Lower leg skin (tissue), 4 donors: ENCODE measurements around the gene ARHGAP11A. TPM values are rescaled to one million over a fixed set of nuclear protein-coding genes. Genes with fewer than 3 reads are reported as not detected.

Experiments used
- DNase-seq, 2 donors: peaks; one replicate each; pipeline ENCODE4 v3.0.0-alpha.2; 2019; ENCODE audit warnings: low spot score in 2 of 2
- H3K4me3 ChIP-seq: fragments of 200-600 bp; sonication (generic); 2 replicates; pipeline ENCODE4 v1.5.1; 2017; ENCODE audit warnings: mild to moderate bottlenecking, low read depth; ENCODE audit not compliant: poor library complexity, severe bottlenecking
- CTCF ChIP-seq, 3 donors: fragments of 450-650 bp; IDR thresholded peaks; one replicate each; pipeline ENCODE4 v1.5.1; 2016; ENCODE audit warnings: antibody characterized with exemption in 3 of 3, mild to moderate bottlenecking in 3 of 3, moderate library complexity in 2 of 3
- POLR2A ChIP-seq, 2 donors: fragments of 450-650 bp; IDR thresholded peaks; one replicate each; pipeline ENCODE4 v1.6.1; 2016 to 2017; ENCODE audit warnings: antibody characterized with exemption in 2 of 2, mild to moderate bottlenecking in 1 of 2, moderate library complexity in 1 of 2
- WGBS, 2 donors: methylation state at CpG; one replicate each; pipeline ENCODE4 v1.1.5; 2018; 5-methylcytosine and 5-hydroxymethylcytosine counted together
- intact Hi-C: fragments of 100-400 bp; cut with DNase I; formaldehyde crosslinking; loops from one replicate; pipeline ENCODE4 v1.15.0; 2023; ENCODE audit warnings: low total_unique reads
- total RNA-seq, 4 donors: library from RNA; depleted of rRNA; stranded (reverse); fragments of >200 nt; gene quantifications; one replicate each; pipeline ENCODE4 v1.1.0, GENCODE V29; 2016

The ARHGAP11A gene
- total RNA-seq, 4 donors from 2014 or later: 3.5 to 8.1 (median 4.7) TPM

GRCh38 chr15:32675466-32675865, 60.2 kb downstream of the ARHGAP11A start:
- intact Hi-C loops: no loop called here
- WGBS, 2 donors: 48% methylated on average over 6 of the region's 6 CpGs
- no peak overlapping the region for H3K4me3 ChIP-seq
- DNase-seq: no peak
- TF ChIP-seq POLR2A (IDR thresholded peaks at IDR 0.05) (no peak), CTCF (IDR thresholded peaks at IDR 0.05) (no peak)

- intact Hi-C loops: no loop called here
- H3K4me3 ChIP-seq: no peak overlapping the region
- WGBS, 2 donors: 39 to 43% methylated on average over 2 of the region's 2 CpGs
- no peak for DNase-seq
- no peak for TF ChIP-seq CTCF (IDR thresholded peaks at IDR 0.05)
- no peak for TF ChIP-seq POLR2A (IDR thresholded peaks at IDR 0.05)
Observed at GRCh38 chr15:32676169-32676568, 60.9 kb downstream of the ARHGAP11A start.

- intact Hi-C loops: no loop called here
- no peak for TF ChIP-seq CTCF (IDR thresholded peaks at IDR 0.05)
- TF ChIP-seq POLR2A (IDR thresholded peaks at IDR 0.05): no peak
- WGBS, 2 donors: 67 to 72% methylated on average over 5 of the region's 5 CpGs
- peak in 1 of 2 donors; percentile 27 for DNase-seq
- H3K4me3 ChIP-seq: no peak overlapping the region
Observed at GRCh38 chr15:32677238-32677750, 62.0 kb downstream of the ARHGAP11A start.

- intact Hi-C loops: no loop called here
- TF ChIP-seq POLR2A (IDR thresholded peaks at IDR 0.05): no peak
- WGBS, 2 donors: 72 to 74% methylated on average over 4 of the region's 4 CpGs
- DNase-seq: no peak
- H3K4me3 ChIP-seq: no peak overlapping the region
Observed at GRCh38 chr15:32679298-32679690, 64.0 kb downstream of the ARHGAP11A start.

- intact Hi-C loops: no loop called here
- no peak overlapping the region for H3K4me3 ChIP-seq
- WGBS, 2 donors: 80 to 87% methylated on average over 3 of the region's 3 CpGs
- no peak for TF ChIP-seq CTCF (IDR thresholded peaks at IDR 0.05)
- TF ChIP-seq POLR2A (IDR thresholded peaks at IDR 0.05): no peak
- DNase-seq: no peak
Observed at GRCh38 chr15:32682569-32682968, 67.3 kb downstream of the ARHGAP11A start.

- TF ChIP-seq POLR2A (IDR thresholded peaks at IDR 0.05) (no peak), CTCF (IDR thresholded peaks at IDR 0.05) (no peak)
- no peak for DNase-seq
- H3K4me3 ChIP-seq: no peak overlapping the region
- intact Hi-C loops: no loop called here
- 88 to 93% methylated on average over 2 of the region's 2 CpGs for WGBS, 2 donors
Observed at GRCh38 chr15:32682977-32683630, 67.8 kb downstream of the ARHGAP11A start.
